GM12891 (cell line): ENCODE data around the gene CLPTM1L.

Experiments used
- POLR2A ChIP-seq: IDR thresholded peaks from 2 replicates; pipeline ENCODE4 v1.6.1; 2011; ENCODE audit warnings: low read depth, low read length, control low read depth
- POLR2AphosphoS5 ChIP-seq: IDR thresholded peaks from 2 replicates; pipeline ENCODE4 v1.6.1; 2011; ENCODE audit warnings: low read depth, low read length, control low read depth
- TAF1 ChIP-seq: IDR thresholded peaks from 2 replicates; pipeline ENCODE4 v1.6.1; 2011; ENCODE audit warnings: low read depth, low read length, control low read depth

DNA sequence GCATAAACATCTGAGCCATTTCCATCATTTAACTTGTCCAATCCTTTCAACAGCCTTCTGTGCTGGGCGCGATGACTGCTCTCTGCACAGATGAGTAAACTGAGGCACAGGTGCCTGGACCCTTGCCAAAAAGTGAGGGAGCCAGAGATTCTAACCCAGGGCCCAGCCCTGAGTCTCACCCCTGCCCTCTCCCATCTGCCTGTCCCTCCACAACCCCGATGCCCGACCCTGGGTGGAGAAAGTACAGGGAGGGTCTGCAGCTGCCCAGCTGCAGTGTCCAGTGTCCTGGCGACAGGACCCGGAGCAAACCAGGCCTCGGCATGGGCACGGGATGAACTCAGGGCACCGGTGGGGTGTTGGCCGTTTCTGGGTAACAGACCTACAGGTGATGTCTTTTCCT is 39.6 kb upstream of the CLPTM1L start:
- TF ChIP-seq TAF1 (no peak), POLR2A (no peak), POLR2AphosphoS5 (no peak)
